NT2/D1 (cell line): Measurements from ENCODE around the gene SLC34A1.

Experiments
- DNase-seq: peaks from one replicate; pipeline ENCODE4 v3.0.0-alpha.2; 2011; ENCODE audit warnings: low read depth, low spot score
- H3K27me3 ChIP-seq: 2 replicates; pipeline ENCODE4 v1.6.0; 2011; ENCODE audit warnings: mild to moderate bottlenecking; ENCODE audit not compliant: insufficient read length, insufficient read depth
- H3K36me3 ChIP-seq: 2 replicates; pipeline ENCODE4 v1.6.1; 2011; ENCODE audit warnings: mild to moderate bottlenecking, low read length, mixed read lengths; ENCODE audit not compliant: insufficient read depth, insufficient read length
- H3K4me1 ChIP-seq: 2 replicates; pipeline ENCODE4 v1.5.1; 2011; ENCODE audit not compliant: insufficient read depth, insufficient read length
- H3K4me3 ChIP-seq: 2 replicates; pipeline ENCODE4 v1.5.1; 2011; ENCODE audit warnings: low read depth; ENCODE audit not compliant: insufficient read length
- H3K9ac ChIP-seq: 2 replicates; pipeline ENCODE4 v1.6.0; 2011; ENCODE audit warnings: low read depth; ENCODE audit not compliant: insufficient read length
- H3K9me3 ChIP-seq: 2 replicates; pipeline ENCODE4 v1.5.1; 2011; ENCODE audit warnings: mild to moderate bottlenecking, low read length; ENCODE audit not compliant: insufficient read depth
- SUZ12 ChIP-seq: IDR thresholded peaks from 2 replicates; pipeline ENCODE4 v1.6.1; 2011; ENCODE audit not compliant: insufficient read length, insufficient read depth; ENCODE audit errors: extremely low read depth
- YY1 ChIP-seq: IDR thresholded peaks from 2 replicates; pipeline ENCODE4 v1.6.1; 2011; ENCODE audit not compliant: insufficient read length, insufficient read depth
- ZNF274 ChIP-seq: IDR thresholded peaks from 2 replicates; pipeline ENCODE4 v1.6.1; 2011; ENCODE audit warnings: mild to moderate bottlenecking, low read depth, low read length

The SLC34A1 gene

GRCh38 chr5:177384134-177384533 is at the start of gene SLC34A1:
TSS of gene SLC34A1 (plus strand) at chr5:177384434. CDS start at chr5:177385742, 1,308 bp downstream.
- TF ChIP-seq SUZ12 (no peak), YY1 (no peak), ZNF274 (no peak)
- no peak within 1 kb of the TSS for H3K9ac ChIP-seq
- H3K36me3 ChIP-seq: no peaks in the 10 kb centered on the region
- no peaks in the 10 kb centered on the region for H3K9me3 ChIP-seq
- peaks cover 21% of the 10 kb centered on the region for H3K27me3 ChIP-seq
- DNase-seq: no peak
- H3K4me3 ChIP-seq: no peak within 1 kb of the TSS
- peaks cover 15% of the 10 kb centered on the region for H3K4me1 ChIP-seq

- DNase-seq: no peak
- Histone ChIP-seq H3K9me3 (no peaks in the 10 kb centered on the region), H3K36me3 (peaks cover 97% of the 10 kb centered on the region), H3K4me1 (peaks cover 3% of the 10 kb centered on the region), H3K4me3 (no peak overlapping the region), H3K27me3 (no peaks in the 10 kb centered on the region), H3K9ac (no peak overlapping the region)
- TF ChIP-seq ZNF274: no peak
- no peak for TF ChIP-seq YY1
- no peak for TF ChIP-seq SUZ12
Measured at GRCh38 chr5:177334781-177335700, 49.2 kb upstream of the SLC34A1 start.

DNA sequence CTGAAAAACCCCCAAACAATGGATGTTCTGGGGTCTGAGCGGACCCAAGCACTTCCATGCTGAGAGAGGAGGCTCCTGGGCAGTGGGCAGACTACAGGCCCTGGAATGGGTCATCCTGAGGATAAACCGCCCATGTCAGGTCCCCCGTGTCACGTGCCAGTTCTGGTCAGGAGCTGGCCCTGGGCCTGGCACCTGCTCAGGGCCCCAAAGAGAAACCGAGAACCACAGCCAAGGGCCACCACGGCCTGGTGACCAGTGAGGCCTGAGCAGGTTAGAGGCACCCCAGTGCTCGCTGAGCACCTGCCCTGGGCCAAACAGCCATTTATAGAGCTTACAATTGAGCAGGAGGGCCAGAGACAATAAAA is 48.6 kb upstream of the SLC34A1 start:
- Histone ChIP-seq H3K27me3 (no peaks in the 10 kb centered on the region), H3K9ac (no peak overlapping the region), H3K4me3 (no peak overlapping the region), H3K4me1 (peaks cover 3% of the 10 kb centered on the region), H3K9me3 (no peaks in the 10 kb centered on the region), H3K36me3 (peaks cover 91% of the 10 kb centered on the region)
- no peak for TF ChIP-seq YY1
- TF ChIP-seq SUZ12: no peak
- no peak for TF ChIP-seq ZNF274
- DNase-seq: no peak

GRCh38 chr5:177336112-177336511 is 48.1 kb upstream of the SLC34A1 start:
- Histone ChIP-seq H3K27me3 (no peaks in the 10 kb centered on the region), H3K4me3 (no peak overlapping the region), H3K9me3 (no peaks in the 10 kb centered on the region), H3K9ac (no peak overlapping the region), H3K4me1 (peaks cover 3% of the 10 kb centered on the region), H3K36me3 (peaks cover 87% of the 10 kb centered on the region)
- TF ChIP-seq ZNF274 (no peak), YY1 (no peak), SUZ12 (no peak)
- DNase-seq: no peak

- Histone ChIP-seq H3K36me3 (peaks cover 87% of the 10 kb centered on the region), H3K9ac (no peak overlapping the region), H3K9me3 (no peaks in the 10 kb centered on the region), H3K4me3 (no peak overlapping the region), H3K27me3 (no peaks in the 10 kb centered on the region), H3K4me1 (peaks cover 3% of the 10 kb centered on the region)
- TF ChIP-seq YY1 (no peak), SUZ12 (no peak), ZNF274 (no peak)
- DNase-seq: no peak
Measured at GRCh38 chr5:177336603-177337494, 47.4 kb upstream of the SLC34A1 start.

GRCh38 chr5:177338251-177339106 is 45.8 kb upstream of the SLC34A1 start:
- TF ChIP-seq ZNF274 (no peak), YY1 (no peak), SUZ12 (no peak)
- Histone ChIP-seq H3K27me3 (no peaks in the 10 kb centered on the region), H3K4me1 (peaks cover 3% of the 10 kb centered on the region), H3K36me3 (peaks cover 80% of the 10 kb centered on the region), H3K9me3 (no peaks in the 10 kb centered on the region), H3K9ac (no peak overlapping the region), H3K4me3 (no peak overlapping the region)
- no peak for DNase-seq
